ENCODE results near the gene TMCO1. TPM values are rescaled to one million over a fixed set of nuclear protein-coding genes. Genes with fewer than 3 reads are reported as not detected.
"Not testable (repeated sequence)": the region's sequence is repeated elsewhere in the genome, so short reads cannot be mapped to it uniquely, and the experiment has no call there.

Gene TMCO1
- total and polyA plus RNA-seq, 4 donors, result 47.6 to 84.5 (median 64.5) TPM

GRCh38 chr1:165712764-165713163, 55.9 kb downstream of the TMCO1 start:
- no peaks in the 10 kb centered on the region for H3K36me3 ChIP-seq (ENCODE audit: control insufficient read depth in 4 of 4, insufficient read depth in 4 of 4, low read length in 4 of 4)
- no peak for TF ChIP-seq CTCF (IDR thresholded peaks at IDR 0.05; ENCODE audit: control extremely low read depth, extremely low read depth)
- no peak overlapping the region for H3K4me3 ChIP-seq
- H3K9me3 ChIP-seq (ENCODE audit: control insufficient read depth in 4 of 4, insufficient read depth in 3 of 4, low read length in 3 of 4), result no peaks in the 10 kb centered on the region
- DNase-seq, result no peak
- H3K27ac ChIP-seq (ENCODE audit: low read depth in 1 of 2, low read length in 1 of 2), result no peak overlapping the region
- H3K27me3 ChIP-seq (ENCODE audit: control insufficient read depth in 3 of 3, insufficient read depth in 3 of 3, low read length in 2 of 3), result no peaks in the 10 kb centered on the region
- no peak overlapping the region for H3K9ac ChIP-seq (ENCODE audit: insufficient read depth in 1 of 2, low read length in 2 of 2)
- no peak for ATAC-seq (ENCODE audit: insufficient read depth, low FRiP score)
- no peaks in the 10 kb centered on the region for H3K4me1 ChIP-seq (ENCODE audit: control insufficient read depth in 5 of 5, insufficient read depth in 5 of 5, low read length in 5 of 5)
- WGBS, 2 donors, result 94 to 95% methylated on average over 5 of the region's 5 CpGs

- Histone ChIP-seq H3K4me3 (no peak overlapping the region), H3K27ac (ENCODE audit: low read depth in 1 of 2, low read length in 1 of 2) (no peak overlapping the region), H3K36me3 (ENCODE audit: control insufficient read depth in 4 of 4, insufficient read depth in 4 of 4, low read length in 4 of 4) (no peaks in the 10 kb centered on the region), H3K9me3 (ENCODE audit: control insufficient read depth in 4 of 4, insufficient read depth in 3 of 4, low read length in 3 of 4) (no peaks in the 10 kb centered on the region), H3K9ac (ENCODE audit: insufficient read depth in 1 of 2, low read length in 2 of 2) (no peak overlapping the region), H3K27me3 (ENCODE audit: control insufficient read depth in 3 of 3, insufficient read depth in 3 of 3, low read length in 2 of 3) (peaks cover 0 to 3% (median 0%) of the 10 kb centered on the region in 3 donors), H3K4me1 (ENCODE audit: control insufficient read depth in 5 of 5, insufficient read depth in 5 of 5, low read length in 5 of 5) (no peaks in the 10 kb centered on the region)
- TF ChIP-seq CTCF (IDR thresholded peaks at IDR 0.05; ENCODE audit: control extremely low read depth, extremely low read depth), result no peak
- WGBS, 2 donors, result 84 to 90% methylated on average over 11 of the region's 11 CpGs
- no peak for DNase-seq
- no peak for ATAC-seq (ENCODE audit: insufficient read depth, low FRiP score)
These were observed 60.5 kb downstream of the TMCO1 start for GRCh38 chr1:165707984-165708706.

- Histone ChIP-seq H3K9me3 (ENCODE audit: control insufficient read depth in 4 of 4, insufficient read depth in 3 of 4, low read length in 3 of 4) (no peaks in the 10 kb centered on the region), H3K4me1 (ENCODE audit: control insufficient read depth in 5 of 5, insufficient read depth in 5 of 5, low read length in 5 of 5) (peaks cover 0 to 5% (median 0%) of the 10 kb centered on the region in 5 donors), H3K27me3 (ENCODE audit: control insufficient read depth in 3 of 3, insufficient read depth in 3 of 3, low read length in 2 of 3) (peaks cover 0 to 3% (median 0%) of the 10 kb centered on the region in 3 donors), H3K27ac (ENCODE audit: low read depth in 1 of 2, low read length in 1 of 2) (no peak overlapping the region), H3K9ac (ENCODE audit: insufficient read depth in 1 of 2, low read length in 2 of 2) (no peak overlapping the region), H3K36me3 (ENCODE audit: control insufficient read depth in 4 of 4, insufficient read depth in 4 of 4, low read length in 4 of 4) (no peaks in the 10 kb centered on the region), H3K4me3 (no peak overlapping the region)
- no peak for DNase-seq
- ATAC-seq (ENCODE audit: insufficient read depth, low FRiP score), result no peak
- TF ChIP-seq CTCF (IDR thresholded peaks at IDR 0.05; ENCODE audit: control extremely low read depth, extremely low read depth), result no peak
- 89 to 95% methylated on average over 2 of the region's 2 CpGs for WGBS, 2 donors
These were observed 65.0 kb downstream of the TMCO1 start for GRCh38 chr1:165703648-165704047.

GRCh38 chr1:165701922-165702321, 66.7 kb downstream of the TMCO1 start:
- not testable (repeated sequence) for H3K9me3 ChIP-seq (ENCODE audit: control insufficient read depth in 4 of 4, insufficient read depth in 3 of 4, low read length in 3 of 4); H3K36me3 ChIP-seq (ENCODE audit: control insufficient read depth in 4 of 4, insufficient read depth in 4 of 4, low read length in 4 of 4)
- 76 to 98% methylated on average over 7 of the region's 7 CpGs for WGBS, 2 donors

More at GRCh38 chr1:165701922-165702321, 66.7 kb downstream of the TMCO1 start:
- H3K27me3 ChIP-seq (ENCODE audit: control insufficient read depth in 3 of 3, insufficient read depth in 3 of 3, low read length in 2 of 3); H3K4me3 ChIP-seq; DNase-seq; ATAC-seq (ENCODE audit: insufficient read depth, low FRiP score); H3K4me1 ChIP-seq (ENCODE audit: control insufficient read depth in 5 of 5, insufficient read depth in 5 of 5, low read length in 5 of 5); H3K27ac ChIP-seq (ENCODE audit: low read depth in 1 of 2, low read length in 1 of 2); H3K9ac ChIP-seq (ENCODE audit: insufficient read depth in 1 of 2, low read length in 2 of 2): not testable (repeated sequence)
